Fibroblast of villous mesenchyme (primary cell): Measurements from ENCODE around the gene AGBL4. TPM values are rescaled to one million over a fixed set of nuclear protein-coding genes. Genes with fewer than 3 reads are reported as not detected.

Experiments used
- DNase-seq: peaks from one replicate; pipeline ENCODE4 v3.0.0-alpha.2; 2010; ENCODE audit warnings: low read depth
- H3K4me3 ChIP-seq: 2 replicates; pipeline ENCODE4 v1.5.1; 2011; ENCODE audit warnings: low read depth, mild to moderate bottlenecking, low read length
- CTCF ChIP-seq: IDR thresholded peaks from 2 replicates; pipeline ENCODE4 v1.5.1; 2012; ENCODE audit warnings: low read depth, mild to moderate bottlenecking, low read length; ENCODE audit not compliant: insufficient read depth
- total RNA-seq: library from RNA; depleted of rRNA; stranded (reverse); fragments of >200 nt; gene quantifications from 2 replicates; pipeline ENCODE4 v1.2.3, GENCODE V29; 2012

AGBL4 gene
- total RNA-seq, 1 donor, result not detected

GRCh38 chr1:49356594-49356993 lies 667.2 kb downstream of the AGBL4 start:
- DNase-seq, result no peak
- TF ChIP-seq CTCF, result no peak
- H3K4me3 ChIP-seq, result no peak overlapping the region

GRCh38 chr1:49351768-49352167 lies 672.0 kb downstream of the AGBL4 start:
- no peak for TF ChIP-seq CTCF
- DNase-seq, result peak; percentile 39
- no peak overlapping the region for H3K4me3 ChIP-seq

GRCh38 chr1:49346767-49347349 lies 676.9 kb downstream of the AGBL4 start:
- TF ChIP-seq CTCF, result no peak
- DNase-seq, result no peak
- H3K4me3 ChIP-seq, result no peak overlapping the region

- no peak overlapping the region for H3K4me3 ChIP-seq
- no peak for DNase-seq
- no peak for TF ChIP-seq CTCF
Measured at GRCh38 chr1:49340576-49340975, 683.2 kb downstream of the AGBL4 start.

GRCh38 chr1:49339043-49339442 lies 684.7 kb downstream of the AGBL4 start:
- TF ChIP-seq CTCF, result no peak
- H3K4me3 ChIP-seq, result no peak overlapping the region
- no peak for DNase-seq

- DNase-seq, result no peak
- TF ChIP-seq CTCF, result no peak
- H3K4me3 ChIP-seq, result no peak overlapping the region
Measured at GRCh38 chr1:49337251-49337650, 686.5 kb downstream of the AGBL4 start.

GRCh38 chr1:49333906-49334305 lies 689.8 kb downstream of the AGBL4 start:
- H3K4me3 ChIP-seq, result no peak overlapping the region
- TF ChIP-seq CTCF, result no peak
- peak; percentile 42 for DNase-seq
